ENCODE results near the gene GNA15.
"Not testable (repeated sequence)": the region's sequence is repeated elsewhere in the genome, so short reads cannot be mapped to it uniquely, and the experiment has no call there.

GNA15 gene

GRCh38 chr19:3178377-3178972 is 42.6 kb downstream of the GNA15 start, which contains the start of gene S1PR4:
S1PR4 (plus strand) TSS chr19:3178769; CDS start chr19:3178793, 24 bp downstream.
- DNase-seq, result no peak

- DNase-seq, result no peak
Measured at GRCh38 chr19:3178973-3179738, 43.3 kb downstream of the GNA15 start.

- DNase-seq, result no peak
Measured at GRCh38 chr19:3179739-3180293, 44.0 kb downstream of the GNA15 start.

- DNase-seq, result no peak
Measured at GRCh38 chr19:3183721-3184641, 48.1 kb downstream of the GNA15 start.

- DNase-seq, result peak; percentile 76
Measured at GRCh38 chr19:3184847-3185460, 49.1 kb downstream of the GNA15 start.

- DNase-seq, result peak; percentile 89
Measured at GRCh38 chr19:3185461-3186159, 49.8 kb downstream of the GNA15 start, which contains the start of gene NCLN. NCLN (plus strand) TSS chr19:3185930; CDS start chr19:3186031, 101 bp downstream.

- no peak for DNase-seq
Measured at GRCh38 chr19:3186160-3186688, 50.4 kb downstream of the GNA15 start.

GRCh38 chr19:3186891-3187661 is 51.2 kb downstream of the GNA15 start:
- DNase-seq, result no peak

GRCh38 chr19:3187662-3188511 is 52.1 kb downstream of the GNA15 start:
- DNase-seq, result no peak

GRCh38 chr19:3188627-3189596 is 53.1 kb downstream of the GNA15 start:
- DNase-seq, result no peak

GRCh38 chr19:3189702-3190469 is 54.1 kb downstream of the GNA15 start:
- DNase-seq, result no peak

- no peak for DNase-seq
Measured at GRCh38 chr19:3190470-3190770, 54.6 kb downstream of the GNA15 start.

GRCh38 chr19:3190921-3191805 is 55.3 kb downstream of the GNA15 start:
- DNase-seq, result no peak

GRCh38 chr19:3191806-3192104 is 55.9 kb downstream of the GNA15 start:
- not testable (repeated sequence) for DNase-seq

GRCh38 chr19:3192228-3192635 is 56.4 kb downstream of the GNA15 start:
- DNase-seq, result no peak

- DNase-seq, result no peak
Measured at GRCh38 chr19:3192684-3193083, 56.9 kb downstream of the GNA15 start.

Measured in NCI-H774 (cell line).